ENCODE results near the gene DNAJA2.

Gene DNAJA2

DNA sequence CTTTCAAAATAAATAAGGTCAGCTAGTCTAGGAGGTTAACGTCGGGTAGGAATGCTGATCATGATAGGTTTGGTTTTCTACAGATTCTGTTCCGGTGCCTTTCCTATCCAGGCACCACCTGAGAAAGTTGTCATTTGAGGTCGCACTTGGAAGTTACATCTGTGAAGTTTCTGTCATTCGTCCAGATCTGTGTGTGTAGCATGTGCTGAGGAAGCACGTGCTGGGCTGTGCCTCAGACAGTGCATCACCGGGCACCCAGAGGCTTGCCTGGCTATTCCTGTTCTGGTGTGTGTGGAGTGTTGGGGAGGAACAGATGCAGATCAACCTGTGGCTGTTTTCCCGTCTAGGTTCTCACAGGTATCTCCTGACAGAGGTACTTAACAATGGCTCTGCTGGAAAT lies 42.6 kb downstream of the DNAJA2 start:
- Histone ChIP-seq H3K36me3 (ENCODE audit: insufficient read depth, low read length) (peaks cover 45% of the 10 kb centered on the region), H3K4me1 (ENCODE audit: insufficient read depth, low read length) (no peaks in the 10 kb centered on the region), H3K9me3 (ENCODE audit: low read length) (no peaks in the 10 kb centered on the region), H2AFZ (ENCODE audit: low read depth, low read length) (no peak overlapping the region), H3K4me3 (ENCODE audit: low read length) (no peak overlapping the region), H3K27me3 (ENCODE audit: insufficient read depth, low read length) (no peaks in the 10 kb centered on the region)

DNA sequence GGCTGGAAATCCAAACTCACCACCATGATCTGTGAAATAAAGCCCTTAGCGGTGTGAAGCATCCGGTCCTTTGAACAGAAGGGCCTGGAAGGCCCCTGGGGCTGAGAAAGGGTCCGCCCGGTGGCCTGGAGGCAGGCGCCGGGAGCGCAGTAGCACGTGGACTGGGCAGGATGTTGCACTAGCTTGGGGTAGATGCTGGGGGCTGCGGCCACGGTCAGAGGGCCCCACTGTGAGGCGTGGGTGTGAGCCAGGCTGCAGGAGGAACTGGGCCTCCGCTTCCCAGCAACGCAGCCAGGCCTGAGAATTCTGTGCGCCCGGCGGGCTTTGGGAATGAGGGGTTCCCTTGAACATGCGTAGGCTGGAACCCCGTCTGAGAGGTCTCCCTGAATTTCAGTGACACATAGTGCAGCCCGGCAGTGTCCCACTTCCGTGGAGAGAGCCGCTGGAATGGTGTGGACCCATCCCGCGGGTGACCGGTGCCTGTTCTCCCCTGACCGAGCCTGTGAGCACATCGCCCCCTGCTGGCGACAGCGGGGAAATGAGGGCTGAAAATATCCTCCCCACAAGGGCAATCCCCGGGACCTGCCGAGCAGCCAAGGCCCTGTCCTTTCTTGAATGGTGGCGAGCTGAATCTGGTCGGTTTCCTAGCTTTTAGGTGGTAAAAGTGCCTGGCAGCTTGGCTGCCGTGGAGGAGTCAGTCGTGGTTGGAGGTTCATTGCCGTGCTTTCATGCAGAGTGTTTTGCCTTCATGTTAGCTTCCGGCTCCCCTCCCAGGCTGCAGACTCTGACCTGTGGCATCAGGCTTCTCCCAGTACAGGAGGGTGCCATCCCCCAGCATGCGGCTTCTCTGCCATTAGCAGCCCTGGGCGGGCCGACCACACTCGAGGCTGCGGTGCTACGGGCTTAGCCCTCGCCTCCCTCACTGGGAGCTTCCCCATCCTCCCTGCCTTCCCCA lies 43.8 kb downstream of the DNAJA2 start:
- H3K9me3 ChIP-seq (ENCODE audit: low read length), result no peaks in the 10 kb centered on the region
- peaks cover 48% of the 10 kb centered on the region for H3K36me3 ChIP-seq (ENCODE audit: insufficient read depth, low read length)
- no peak overlapping the region for H3K4me3 ChIP-seq (ENCODE audit: low read length)

DNA sequence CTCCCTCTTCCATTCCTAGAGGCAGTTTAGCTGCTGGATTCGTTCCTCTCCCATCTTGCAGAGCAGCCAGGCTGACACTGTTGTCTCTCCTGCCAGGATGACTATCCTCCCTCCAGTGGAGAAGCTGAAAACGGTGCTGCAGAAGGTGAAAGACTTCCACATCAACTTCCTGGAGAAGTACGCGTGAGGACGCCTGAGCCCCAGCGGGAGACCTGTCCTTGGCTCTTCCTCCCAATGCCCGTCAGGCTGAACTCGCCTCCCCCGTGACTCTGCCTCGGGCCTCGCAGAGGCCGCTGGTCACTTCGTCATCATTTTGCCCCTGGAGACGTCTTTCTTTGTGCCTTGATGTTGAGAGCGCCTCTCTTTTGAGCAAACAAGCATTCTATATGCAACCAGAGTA lies 44.7 kb downstream of the DNAJA2 start:
- H2AFZ ChIP-seq (ENCODE audit: low read depth, low read length), result no peak overlapping the region
- H3K4me1 ChIP-seq (ENCODE audit: insufficient read depth, low read length), result no peaks in the 10 kb centered on the region
- no peaks in the 10 kb centered on the region for H3K27me3 ChIP-seq (ENCODE audit: insufficient read depth, low read length)
- no peaks in the 10 kb centered on the region for H3K9me3 ChIP-seq (ENCODE audit: low read length)
- H3K36me3 ChIP-seq (ENCODE audit: insufficient read depth, low read length), result peaks cover 57% of the 10 kb centered on the region
- H3K4me3 ChIP-seq (ENCODE audit: low read length), result no peak overlapping the region

More for the DNA sequence above, 43.8 kb downstream of the DNAJA2 start:
- Histone ChIP-seq H3K27me3 (ENCODE audit: insufficient read depth, low read length) (no peaks in the 10 kb centered on the region), H3K4me1 (ENCODE audit: insufficient read depth, low read length) (no peaks in the 10 kb centered on the region), H2AFZ (ENCODE audit: low read depth, low read length) (no peak overlapping the region)

DNA sequence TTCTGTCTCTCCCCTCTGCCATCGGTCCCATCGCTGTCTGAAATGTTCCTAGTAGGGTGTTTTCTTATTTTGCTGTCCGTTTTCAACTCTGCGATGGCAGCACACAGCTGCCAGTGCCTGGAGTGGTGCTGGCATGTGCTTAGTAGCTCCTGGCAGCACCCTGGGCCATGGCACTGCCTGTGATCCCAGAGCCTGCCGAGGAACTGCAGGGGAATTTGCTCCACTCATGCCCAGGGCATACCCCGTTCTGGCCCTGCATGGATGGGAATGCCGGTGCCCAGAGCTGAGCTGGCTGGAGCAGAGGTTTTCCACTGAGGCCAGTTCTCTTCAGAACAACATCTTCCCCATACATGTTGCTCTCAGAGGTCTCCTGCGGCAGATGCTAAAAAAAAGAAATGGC lies 46.2 kb downstream of the DNAJA2 start:
- Histone ChIP-seq H3K4me3 (ENCODE audit: low read length) (no peak overlapping the region), H3K36me3 (ENCODE audit: insufficient read depth, low read length) (peaks cover 72% of the 10 kb centered on the region), H3K9me3 (ENCODE audit: low read length) (no peaks in the 10 kb centered on the region), H2AFZ (ENCODE audit: low read depth, low read length) (no peak overlapping the region), H3K4me1 (ENCODE audit: insufficient read depth, low read length) (no peaks in the 10 kb centered on the region), H3K27me3 (ENCODE audit: insufficient read depth, low read length) (no peaks in the 10 kb centered on the region)

DNA sequence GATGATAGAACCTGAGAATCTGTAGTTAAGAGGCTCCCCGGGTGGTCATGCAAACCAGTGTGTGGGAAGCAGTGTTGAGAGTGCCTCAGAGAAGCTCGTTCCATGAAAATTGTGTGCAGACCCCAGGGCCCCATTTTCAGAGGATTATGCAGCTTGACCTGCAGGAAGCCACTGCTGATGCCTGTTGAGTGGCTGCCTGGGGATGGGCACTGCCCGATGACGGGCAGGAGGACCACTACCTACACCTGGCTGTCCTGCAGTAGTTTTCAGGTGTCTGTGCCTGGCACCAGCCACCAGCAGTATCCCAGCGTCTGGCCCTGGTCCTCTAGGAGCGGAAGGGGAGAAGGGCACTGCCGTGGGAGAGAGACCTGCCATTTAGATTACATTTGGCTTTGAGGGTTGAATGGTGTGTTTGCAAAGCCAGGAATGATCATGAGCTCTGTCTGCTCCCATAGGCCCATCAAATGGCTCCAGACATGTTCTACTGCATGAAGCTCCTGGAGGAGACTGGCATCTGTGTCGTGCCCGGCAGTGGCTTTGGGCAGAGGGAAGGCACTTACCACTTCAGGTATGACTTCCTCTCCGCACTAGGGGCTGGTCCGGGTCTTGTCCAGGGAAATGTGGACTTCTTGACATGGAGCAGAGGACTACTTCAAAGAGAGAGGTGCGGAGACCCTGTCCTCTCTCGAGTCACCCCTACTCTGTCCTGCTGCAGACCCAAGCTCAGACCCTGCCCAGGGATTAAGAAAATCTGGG lies 46.8 kb downstream of the DNAJA2 start:
- H3K4me1 ChIP-seq (ENCODE audit: insufficient read depth, low read length), result no peaks in the 10 kb centered on the region
- H2AFZ ChIP-seq (ENCODE audit: low read depth, low read length), result no peak overlapping the region
- no peaks in the 10 kb centered on the region for H3K9me3 ChIP-seq (ENCODE audit: low read length)
- H3K27me3 ChIP-seq (ENCODE audit: insufficient read depth, low read length), result no peaks in the 10 kb centered on the region
- peaks cover 78% of the 10 kb centered on the region for H3K36me3 ChIP-seq (ENCODE audit: insufficient read depth, low read length)
- no peak overlapping the region for H3K4me3 ChIP-seq (ENCODE audit: low read length)

DNA sequence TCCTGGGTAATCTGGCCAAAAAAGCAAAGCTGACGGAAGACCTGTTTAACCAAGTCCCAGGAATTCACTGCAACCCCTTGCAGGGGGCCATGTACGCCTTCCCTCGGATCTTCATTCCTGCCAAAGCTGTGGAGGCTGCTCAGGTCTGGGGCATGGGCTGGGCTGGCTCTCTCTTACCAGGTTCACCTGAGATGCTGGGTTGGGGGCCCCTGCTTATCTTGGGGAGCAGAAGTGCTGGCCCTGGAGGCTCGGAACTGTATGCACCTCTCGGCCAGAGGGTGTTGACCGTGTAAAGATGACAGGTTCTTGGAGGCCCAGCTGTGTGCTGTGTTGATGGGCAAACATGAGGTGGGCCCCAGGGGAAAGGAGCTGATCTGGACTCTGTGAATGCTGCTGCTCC lies 49.1 kb downstream of the DNAJA2 start:
- no peaks in the 10 kb centered on the region for H3K4me1 ChIP-seq (ENCODE audit: insufficient read depth, low read length)
- H2AFZ ChIP-seq (ENCODE audit: low read depth, low read length), result no peak overlapping the region
- H3K9me3 ChIP-seq (ENCODE audit: low read length), result no peaks in the 10 kb centered on the region
- no peaks in the 10 kb centered on the region for H3K27me3 ChIP-seq (ENCODE audit: insufficient read depth, low read length)
- H3K36me3 ChIP-seq (ENCODE audit: insufficient read depth, low read length), result peaks cover 83% of the 10 kb centered on the region
- no peak overlapping the region for H3K4me3 ChIP-seq (ENCODE audit: low read length)

DNA sequence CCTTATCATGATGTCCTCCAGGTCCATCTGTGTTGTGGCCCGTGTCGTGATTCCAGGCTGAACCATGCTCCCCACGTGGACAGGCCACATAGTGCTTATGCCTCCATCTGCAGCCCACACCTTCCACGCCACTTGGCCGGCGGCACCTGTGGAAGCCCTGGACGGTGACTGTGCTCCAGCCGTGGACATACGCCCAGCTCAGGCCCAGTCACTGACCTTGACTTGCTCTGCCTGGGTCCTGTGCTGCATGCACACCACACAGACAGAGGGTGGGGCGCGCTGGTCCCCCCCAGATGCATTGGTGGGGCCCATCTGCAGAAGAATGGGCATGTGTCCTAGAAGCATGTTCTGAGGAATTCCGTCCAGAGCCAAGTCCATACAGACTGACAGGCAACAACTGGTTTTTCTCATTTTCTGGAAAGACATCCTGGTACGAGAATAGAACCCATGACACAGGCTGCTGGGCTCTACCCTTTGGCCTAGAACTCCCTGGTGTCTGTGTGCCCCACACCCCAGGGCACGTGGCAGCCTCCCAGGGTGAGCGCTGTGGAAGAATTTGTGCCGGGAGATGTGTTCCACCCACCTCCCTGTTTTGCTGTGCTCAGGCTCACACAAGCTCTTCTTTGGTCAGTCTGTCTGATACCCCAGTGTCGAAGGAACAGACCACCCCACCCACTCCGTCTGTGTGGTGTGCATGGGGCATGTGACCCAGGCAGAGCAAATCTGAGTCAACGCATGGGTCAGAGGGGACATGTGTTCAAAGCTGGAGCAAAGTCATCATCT lies 49.8 kb downstream of the DNAJA2 start:
- no peaks in the 10 kb centered on the region for H3K4me1 ChIP-seq (ENCODE audit: insufficient read depth, low read length)
- H2AFZ ChIP-seq (ENCODE audit: low read depth, low read length), result no peak overlapping the region
- H3K36me3 ChIP-seq (ENCODE audit: insufficient read depth, low read length), result peaks cover 82% of the 10 kb centered on the region
- H3K27me3 ChIP-seq (ENCODE audit: insufficient read depth, low read length), result no peaks in the 10 kb centered on the region
- no peaks in the 10 kb centered on the region for H3K9me3 ChIP-seq (ENCODE audit: low read length)
- H3K4me3 ChIP-seq (ENCODE audit: low read length), result no peak overlapping the region

DNA sequence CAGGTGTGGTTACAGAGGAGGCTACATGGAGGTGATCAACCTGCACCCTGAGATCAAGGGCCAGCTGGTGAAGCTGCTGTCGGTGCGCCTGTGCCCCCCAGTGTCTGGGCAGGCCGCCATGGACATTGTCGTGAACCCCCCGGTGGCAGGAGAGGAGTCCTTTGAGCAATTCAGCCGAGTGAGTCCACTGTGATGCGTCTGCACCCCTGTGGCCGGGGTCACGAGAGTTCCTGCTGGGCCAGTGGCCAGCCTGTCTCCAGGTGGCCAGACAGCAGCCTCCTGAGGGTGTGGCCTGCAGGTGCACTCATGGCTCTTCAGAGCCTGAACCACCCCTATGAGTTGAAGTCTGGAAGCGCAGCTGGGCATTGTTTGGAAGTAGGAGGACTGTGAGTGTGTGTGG lies 51.2 kb downstream of the DNAJA2 start:
- Histone ChIP-seq H3K9me3 (ENCODE audit: low read length) (no peaks in the 10 kb centered on the region), H3K36me3 (ENCODE audit: insufficient read depth, low read length) (peaks cover 83% of the 10 kb centered on the region), H3K4me3 (ENCODE audit: low read length) (no peak overlapping the region)

DNA sequence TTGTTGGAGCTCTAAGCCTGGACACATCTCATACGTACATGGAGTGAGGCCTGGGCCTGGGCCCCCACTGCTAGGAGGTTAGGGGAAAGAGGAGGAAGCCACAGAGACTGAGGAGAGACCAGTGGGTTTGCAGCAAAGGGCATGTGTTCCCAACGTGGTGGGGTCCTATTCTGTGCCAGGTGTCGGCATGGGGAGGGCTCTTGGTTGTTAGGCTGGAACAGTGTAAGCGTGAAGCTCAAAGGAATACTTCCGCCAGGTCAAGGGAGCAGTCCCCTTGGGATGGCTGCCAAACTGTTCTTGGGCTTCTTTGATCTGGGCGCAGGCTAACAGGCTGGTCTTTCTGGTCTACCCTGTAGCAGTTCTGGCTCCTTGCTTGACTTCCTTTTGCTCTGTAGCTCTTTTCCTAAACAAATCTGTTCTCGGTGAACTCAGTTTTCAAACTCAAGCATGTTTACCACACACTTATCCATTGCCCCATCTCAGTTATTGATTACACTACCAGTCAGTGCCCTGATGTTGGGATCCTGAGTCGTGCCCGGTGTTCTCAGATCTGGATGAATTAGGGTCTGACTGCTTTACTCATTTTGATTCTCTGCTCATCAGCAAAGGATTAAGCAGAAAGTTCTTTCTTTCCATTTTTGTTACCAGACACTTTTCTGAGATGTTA lies 52.9 kb downstream of the DNAJA2 start:
- Histone ChIP-seq H3K4me1 (ENCODE audit: insufficient read depth, low read length) (no peaks in the 10 kb centered on the region), H3K27me3 (ENCODE audit: insufficient read depth, low read length) (no peaks in the 10 kb centered on the region), H3K9me3 (ENCODE audit: low read length) (no peaks in the 10 kb centered on the region), H2AFZ (ENCODE audit: low read depth, low read length) (no peak overlapping the region), H3K4me3 (ENCODE audit: low read length) (no peak overlapping the region), H3K36me3 (ENCODE audit: insufficient read depth, low read length) (peaks cover 86% of the 10 kb centered on the region)

More for the DNA sequence above, 51.2 kb downstream of the DNAJA2 start:
- Histone ChIP-seq H2AFZ (ENCODE audit: low read depth, low read length) (no peak overlapping the region), H3K4me1 (ENCODE audit: insufficient read depth, low read length) (no peaks in the 10 kb centered on the region), H3K27me3 (ENCODE audit: insufficient read depth, low read length) (no peaks in the 10 kb centered on the region)

DNA sequence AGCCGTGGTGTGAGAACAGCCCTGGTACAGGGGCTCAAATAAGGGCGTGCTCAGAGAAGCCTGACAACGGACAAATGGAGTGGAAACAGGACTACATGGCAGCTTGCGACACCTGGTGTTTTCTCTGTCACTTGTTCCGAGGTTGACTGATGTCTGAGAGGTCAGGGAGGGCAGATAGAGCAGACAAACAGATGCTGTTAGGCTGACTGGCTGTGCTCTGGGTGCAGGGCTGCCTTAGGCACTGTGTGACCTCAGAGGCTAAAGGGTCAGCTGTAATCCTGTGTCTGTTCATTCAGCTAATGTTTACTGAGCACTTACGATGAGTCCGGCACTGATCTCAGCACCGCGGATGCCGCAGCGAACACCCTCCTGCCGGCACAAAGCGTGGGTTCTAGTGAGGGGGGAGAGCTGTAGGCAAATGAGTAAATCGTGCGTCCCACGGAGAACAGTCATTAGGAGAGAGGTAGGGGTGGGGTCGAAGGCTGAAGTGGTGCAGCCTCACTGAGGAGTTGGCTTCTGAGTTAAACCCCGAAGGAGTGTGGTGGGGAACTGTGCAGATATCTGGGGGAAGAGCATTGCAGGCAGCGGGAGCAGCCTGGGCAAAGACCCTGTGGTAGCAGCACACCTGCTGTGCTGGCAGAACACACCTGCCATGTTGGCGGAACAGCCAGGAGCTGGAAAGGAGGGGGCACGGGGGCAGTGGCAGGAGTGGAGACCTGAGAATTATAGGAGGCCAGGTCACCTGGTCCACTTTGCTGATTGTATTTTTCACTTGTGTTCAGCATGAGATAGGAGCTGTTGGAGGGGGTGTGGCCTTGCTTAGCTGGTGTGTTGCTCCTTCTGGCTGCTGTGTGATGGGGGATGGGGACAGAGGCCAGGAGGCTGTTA lies 54.3 kb downstream of the DNAJA2 start:
- Histone ChIP-seq H3K9me3 (ENCODE audit: low read length) (no peaks in the 10 kb centered on the region), H3K27me3 (ENCODE audit: insufficient read depth, low read length) (no peaks in the 10 kb centered on the region), H2AFZ (ENCODE audit: low read depth, low read length) (no peak overlapping the region), H3K36me3 (ENCODE audit: insufficient read depth, low read length) (peaks cover 84% of the 10 kb centered on the region), H3K4me3 (ENCODE audit: low read length) (no peak overlapping the region), H3K4me1 (ENCODE audit: insufficient read depth, low read length) (no peaks in the 10 kb centered on the region)

DNA sequence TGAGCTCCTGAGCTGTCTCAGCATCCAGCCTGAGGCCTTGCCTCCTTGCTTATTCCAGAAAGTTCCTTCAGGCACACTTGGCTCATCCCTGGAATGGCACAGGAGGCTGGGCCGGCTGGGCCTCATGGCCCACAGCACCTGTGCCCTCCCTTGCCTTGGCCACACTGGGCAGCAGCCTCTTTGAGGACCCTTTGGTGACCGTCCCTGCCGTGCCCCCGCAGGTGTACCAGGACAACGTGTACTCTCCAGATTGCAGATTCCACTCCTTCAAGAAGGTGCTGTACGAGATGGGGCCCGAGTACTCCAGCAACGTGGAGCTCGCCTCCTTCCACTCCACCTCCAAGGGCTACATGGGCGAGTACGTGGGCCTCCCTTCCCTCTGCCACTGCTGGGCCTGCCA lies 55.1 kb downstream of the DNAJA2 start:
- Histone ChIP-seq H3K4me3 (ENCODE audit: low read length) (no peak overlapping the region), H3K4me1 (ENCODE audit: insufficient read depth, low read length) (no peaks in the 10 kb centered on the region), H3K36me3 (ENCODE audit: insufficient read depth, low read length) (peaks cover 83% of the 10 kb centered on the region), H3K27me3 (ENCODE audit: insufficient read depth, low read length) (no peaks in the 10 kb centered on the region), H3K9me3 (ENCODE audit: low read length) (no peaks in the 10 kb centered on the region), H2AFZ (ENCODE audit: low read depth, low read length) (no peak overlapping the region)

DNA sequence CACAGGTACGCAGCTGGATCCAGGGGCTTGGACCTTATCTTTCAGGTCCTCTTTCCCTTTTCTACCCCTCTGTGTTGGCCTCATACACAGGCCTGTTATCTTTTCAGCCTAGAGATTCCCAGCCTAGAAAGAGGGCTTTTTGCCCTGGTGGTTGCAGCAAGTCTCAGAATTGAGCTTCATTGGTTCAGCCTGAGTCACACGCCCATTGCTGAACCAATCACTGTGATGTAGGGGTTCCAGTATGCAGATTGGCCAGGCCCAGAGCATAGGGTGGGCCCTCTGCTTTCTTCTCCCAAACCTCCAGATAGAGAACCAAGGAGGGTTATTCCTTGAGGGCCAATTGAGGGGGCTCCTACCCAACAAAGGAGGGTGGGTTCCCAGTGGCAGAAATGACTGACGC lies 56.5 kb downstream of the DNAJA2 start:
- H3K27me3 ChIP-seq (ENCODE audit: insufficient read depth, low read length), result no peaks in the 10 kb centered on the region
- no peaks in the 10 kb centered on the region for H3K4me1 ChIP-seq (ENCODE audit: insufficient read depth, low read length)
- H3K36me3 ChIP-seq (ENCODE audit: insufficient read depth, low read length), result peaks cover 81% of the 10 kb centered on the region
- H2AFZ ChIP-seq (ENCODE audit: low read depth, low read length), result no peak overlapping the region
- no peaks in the 10 kb centered on the region for H3K9me3 ChIP-seq (ENCODE audit: low read length)
- H3K4me3 ChIP-seq (ENCODE audit: low read length), result no peak overlapping the region
